Stromal cell of bone marrow (primary cell): ENCODE results near the gene MAPK4.

Source experiments
- DNase-seq: peaks from one replicate; pipeline ENCODE4 v3.0.0-alpha.2; 2012; ENCODE audit warnings: low read depth

The MAPK4 gene

DNA sequence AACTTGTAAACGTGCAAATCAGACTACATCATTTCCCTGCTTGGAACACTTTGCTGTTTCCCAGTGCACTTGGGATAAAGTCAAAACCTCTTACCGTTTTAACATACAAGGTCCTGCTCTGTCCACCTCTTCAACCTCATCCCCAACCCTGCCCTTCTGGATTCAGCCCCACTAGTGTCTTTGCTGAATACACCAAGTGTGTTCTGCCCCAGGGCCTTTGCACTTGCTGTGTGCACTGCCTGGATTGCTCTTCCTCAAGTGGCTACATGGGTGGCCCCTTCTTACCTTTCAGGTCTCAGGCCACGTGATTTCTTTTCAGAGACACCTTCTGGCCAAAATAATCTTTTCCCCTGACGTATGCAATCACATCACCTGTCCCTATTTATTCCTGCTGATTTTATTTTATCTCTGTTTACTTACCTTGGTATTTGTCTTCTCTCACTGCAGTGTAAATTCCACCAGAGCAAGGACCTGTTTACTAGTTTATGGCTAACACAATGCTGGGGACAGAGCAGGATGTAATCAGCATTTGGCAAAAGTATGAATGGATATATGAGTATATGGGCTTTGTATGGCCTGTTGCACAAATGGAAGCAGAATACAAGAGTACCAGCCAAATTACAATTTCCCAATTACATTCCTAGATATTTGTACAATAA is 63.9 kb downstream of the MAPK4 start:
- DNase-seq, result no peak

DNA sequence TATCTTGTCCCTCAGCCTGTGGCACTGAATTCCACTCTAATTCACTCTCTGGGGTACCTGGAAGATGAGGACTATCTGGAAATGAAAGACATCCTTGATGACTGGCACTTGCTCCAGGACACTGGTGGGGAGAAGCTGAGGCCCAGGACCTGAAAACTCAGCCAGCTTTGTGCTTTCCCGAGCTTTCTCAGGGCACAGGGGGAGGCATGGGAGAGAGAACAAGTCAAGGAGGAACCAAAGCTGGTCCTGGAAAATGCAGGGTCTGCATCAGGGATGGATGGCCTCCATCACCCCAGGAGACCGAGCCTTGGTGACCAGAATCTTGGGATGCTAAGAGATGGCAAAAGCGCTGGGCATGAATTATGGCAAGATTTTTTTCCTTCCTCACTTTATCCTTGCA is 65.1 kb downstream of the MAPK4 start:
- no peak for DNase-seq

DNA sequence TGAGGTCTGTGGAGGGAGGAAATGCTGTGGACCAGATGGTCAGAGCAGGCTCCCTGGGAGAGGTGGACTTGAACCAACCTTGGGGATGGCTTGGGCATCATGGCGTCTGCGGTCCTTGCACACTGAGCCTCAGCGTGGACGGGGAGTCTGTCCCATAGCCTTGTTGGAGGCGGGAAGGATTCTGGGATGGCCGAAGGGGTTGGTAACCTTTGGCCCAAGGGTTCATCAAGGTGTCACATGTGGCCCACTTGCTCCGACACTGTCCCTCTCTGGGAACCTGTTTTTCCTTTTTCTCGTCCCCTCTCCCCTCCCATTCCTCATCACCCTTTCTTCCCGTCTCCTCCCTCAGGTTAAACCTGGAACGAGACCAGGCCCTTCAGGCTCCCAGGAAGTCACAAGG is 66.4 kb downstream of the MAPK4 start:
- DNase-seq, result no peak

DNA sequence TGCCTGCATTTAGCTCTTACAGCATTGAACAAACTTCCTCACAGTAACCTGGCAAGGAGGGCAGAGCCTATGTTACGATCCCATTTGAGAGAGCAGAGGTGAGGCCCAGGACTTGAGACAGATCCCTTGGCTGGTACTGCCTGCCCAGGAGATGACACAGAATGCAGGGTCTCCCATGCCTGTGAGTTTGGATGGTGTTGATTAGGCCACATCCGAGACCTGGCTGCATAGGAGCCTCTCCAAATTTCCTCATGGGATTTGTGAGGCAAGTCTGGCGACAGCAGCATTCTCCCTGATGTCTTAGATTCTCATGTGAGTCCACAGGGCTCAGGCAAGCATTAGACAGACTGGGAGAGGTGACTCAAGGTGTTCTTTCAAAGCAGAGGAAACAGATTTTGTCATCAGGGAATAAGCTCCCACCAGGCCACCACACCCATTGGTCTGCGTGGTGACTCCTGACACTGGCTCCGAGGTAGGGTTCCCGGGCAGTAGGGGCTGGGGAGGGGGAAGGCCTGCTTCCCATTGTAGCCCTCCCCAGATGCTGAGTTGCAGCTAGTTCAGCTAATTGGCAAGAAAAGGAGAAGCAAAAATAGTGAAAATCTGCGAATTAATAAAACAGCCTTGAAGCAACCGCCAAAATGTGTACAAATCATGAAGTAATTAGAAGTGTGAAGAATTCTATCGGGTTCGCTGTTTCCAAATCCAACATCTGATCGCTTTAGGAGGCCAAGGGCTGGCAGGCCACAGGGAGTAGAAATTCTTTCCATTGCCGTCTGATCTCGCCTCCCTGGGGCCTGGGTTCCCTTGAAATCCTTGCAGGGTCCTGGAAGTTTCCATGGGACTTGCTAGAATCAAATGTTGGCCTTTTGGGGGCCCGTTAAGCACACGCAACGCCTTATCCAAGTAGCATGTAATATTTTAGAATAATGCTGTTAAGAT is 68.0 kb downstream of the MAPK4 start:
- DNase-seq, result no peak

DNA sequence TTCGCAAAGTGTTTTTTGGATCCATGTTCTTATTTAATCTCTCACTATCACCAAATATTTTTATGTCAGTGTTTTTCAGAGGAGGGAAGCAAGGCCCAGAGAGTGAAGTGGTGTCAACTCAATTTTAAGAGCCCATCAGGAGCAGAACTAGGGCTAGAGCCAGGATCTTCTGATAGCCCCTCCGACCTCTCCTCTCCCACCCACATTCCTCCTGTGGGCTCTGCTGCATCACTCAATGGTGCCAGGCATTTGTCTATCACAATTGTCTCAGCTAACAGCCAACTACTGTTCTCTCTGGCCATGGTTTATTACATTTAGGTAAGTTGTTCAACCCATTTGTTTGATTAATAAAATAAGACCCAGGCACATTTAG is 68.6 kb downstream of the MAPK4 start:
- DNase-seq, result no peak

DNA sequence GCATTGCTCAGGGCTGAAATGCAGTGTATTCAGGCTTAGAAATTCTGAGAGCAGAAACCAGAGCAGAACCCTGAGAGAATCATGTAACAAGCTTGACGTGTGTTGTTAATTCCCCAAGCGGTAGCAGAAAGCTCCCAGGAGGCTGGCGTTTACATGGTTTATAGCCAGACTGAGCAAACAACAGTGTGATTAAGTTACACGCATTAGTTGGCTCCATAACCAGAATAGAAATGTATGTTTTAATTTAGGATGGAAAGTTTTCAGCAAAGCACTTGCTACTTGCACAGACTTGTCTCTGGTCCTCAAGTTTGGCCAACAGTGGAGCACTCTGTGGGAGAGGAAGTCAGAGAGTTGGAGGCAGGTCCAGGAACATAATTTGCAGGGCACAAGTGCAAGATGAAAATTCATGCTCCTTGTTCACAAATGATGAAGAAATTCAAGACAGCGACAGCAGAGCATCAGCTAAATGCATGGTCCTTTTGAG is 69.3 kb downstream of the MAPK4 start:
- no peak for DNase-seq

DNA sequence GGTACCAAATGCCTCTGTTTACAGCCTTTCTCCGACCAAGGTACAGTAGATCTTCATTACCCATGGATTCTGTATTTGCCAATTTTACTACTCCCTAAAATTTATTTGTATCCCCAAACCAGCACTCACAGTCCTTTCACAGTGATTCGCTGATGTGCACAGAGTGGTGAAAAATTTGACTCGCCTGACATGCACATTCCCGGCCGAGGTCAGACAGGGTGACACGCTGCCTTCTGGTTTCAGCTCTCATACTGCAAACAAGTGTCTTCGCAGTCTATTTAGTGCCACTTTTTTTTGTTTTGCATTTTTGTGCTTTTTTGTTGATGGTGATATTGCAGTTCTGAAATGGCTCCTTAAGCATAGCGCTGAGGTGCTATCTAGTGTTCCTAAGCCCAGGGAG is 71.0 kb downstream of the MAPK4 start:
- no peak for DNase-seq

DNA sequence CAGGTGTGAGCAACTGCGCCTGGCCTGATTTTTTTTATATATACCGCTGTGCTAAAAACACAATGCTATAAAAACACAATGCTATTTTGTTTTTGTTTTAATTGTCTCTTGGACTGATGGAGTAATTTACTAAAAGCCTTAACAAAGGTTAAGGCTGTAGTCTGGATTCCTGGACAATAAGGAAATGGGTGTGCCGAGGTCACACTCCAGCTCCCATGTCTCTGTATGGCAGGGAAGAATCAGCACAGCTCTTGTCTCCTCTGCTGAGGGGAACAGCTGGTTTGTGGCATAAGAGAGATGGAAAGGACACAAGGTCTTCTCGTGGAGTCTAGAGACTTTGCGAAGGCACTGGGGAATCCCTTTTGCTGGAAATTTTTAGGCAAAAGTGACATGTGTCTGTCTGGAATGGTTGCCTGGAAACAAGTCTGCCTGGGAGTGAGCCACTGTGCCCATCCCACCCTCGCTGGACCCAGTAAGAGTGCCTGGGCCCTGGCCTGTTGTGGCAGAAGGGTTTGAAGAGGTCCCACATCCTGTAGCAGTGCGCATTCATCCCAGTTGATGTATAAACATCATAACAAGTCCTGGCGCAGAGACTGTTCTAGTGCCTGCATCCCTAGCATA is 73.1 kb downstream of the MAPK4 start:
- DNase-seq, result no peak

DNA sequence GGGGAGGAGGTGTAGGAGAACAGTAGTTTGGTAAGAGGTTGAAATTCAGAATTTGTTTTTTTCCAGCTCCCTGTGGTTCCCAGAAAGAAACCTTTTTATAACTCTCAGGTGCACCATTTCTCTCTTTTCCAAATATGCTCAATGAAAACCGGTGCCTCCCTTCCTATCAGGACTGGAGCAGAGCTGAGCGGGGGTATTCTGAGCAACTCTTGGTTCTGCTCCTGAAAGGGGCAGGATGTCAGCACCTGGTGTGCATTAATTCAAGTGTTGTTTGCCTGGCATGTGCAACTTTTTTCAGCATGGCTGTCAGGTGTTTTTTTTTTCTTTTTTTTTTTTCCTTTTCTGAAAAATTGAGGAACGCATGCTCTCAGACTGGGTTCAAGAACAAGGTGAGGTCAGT is 74.1 kb downstream of the MAPK4 start:
- no peak for DNase-seq

DNA sequence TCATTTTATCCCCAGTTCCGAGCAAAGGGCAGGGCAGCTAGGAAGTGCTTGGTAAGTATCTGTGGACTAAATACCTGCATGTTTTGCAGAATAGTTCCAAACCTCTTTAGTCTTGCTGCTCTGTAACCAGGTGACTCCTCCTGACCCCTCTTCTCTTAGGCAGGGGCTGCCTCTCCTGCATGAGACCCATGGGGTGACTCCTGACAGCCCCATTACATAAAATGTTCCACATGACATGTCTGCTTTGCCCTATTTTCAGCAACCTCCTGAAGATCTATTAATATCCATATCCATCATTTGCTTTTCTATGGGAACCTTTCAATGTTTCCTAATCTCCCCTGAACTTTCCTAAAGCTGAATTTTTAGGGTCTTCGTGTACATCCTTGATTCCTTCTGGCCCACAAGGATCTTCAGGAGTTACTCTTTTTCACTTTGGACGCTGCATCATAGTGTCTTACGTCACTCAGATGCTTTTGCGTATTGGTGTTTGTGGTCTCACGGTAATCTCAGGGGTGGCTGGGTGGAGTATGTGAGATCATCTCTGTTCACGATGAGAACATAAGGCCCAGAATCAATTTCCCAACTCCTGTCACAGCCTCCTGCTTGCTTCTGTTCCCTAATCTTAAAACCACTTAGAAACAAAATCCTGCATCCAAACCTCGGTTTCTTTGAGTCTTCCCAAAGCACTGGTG is 76.6 kb downstream of the MAPK4 start:
- no peak for DNase-seq

DNA sequence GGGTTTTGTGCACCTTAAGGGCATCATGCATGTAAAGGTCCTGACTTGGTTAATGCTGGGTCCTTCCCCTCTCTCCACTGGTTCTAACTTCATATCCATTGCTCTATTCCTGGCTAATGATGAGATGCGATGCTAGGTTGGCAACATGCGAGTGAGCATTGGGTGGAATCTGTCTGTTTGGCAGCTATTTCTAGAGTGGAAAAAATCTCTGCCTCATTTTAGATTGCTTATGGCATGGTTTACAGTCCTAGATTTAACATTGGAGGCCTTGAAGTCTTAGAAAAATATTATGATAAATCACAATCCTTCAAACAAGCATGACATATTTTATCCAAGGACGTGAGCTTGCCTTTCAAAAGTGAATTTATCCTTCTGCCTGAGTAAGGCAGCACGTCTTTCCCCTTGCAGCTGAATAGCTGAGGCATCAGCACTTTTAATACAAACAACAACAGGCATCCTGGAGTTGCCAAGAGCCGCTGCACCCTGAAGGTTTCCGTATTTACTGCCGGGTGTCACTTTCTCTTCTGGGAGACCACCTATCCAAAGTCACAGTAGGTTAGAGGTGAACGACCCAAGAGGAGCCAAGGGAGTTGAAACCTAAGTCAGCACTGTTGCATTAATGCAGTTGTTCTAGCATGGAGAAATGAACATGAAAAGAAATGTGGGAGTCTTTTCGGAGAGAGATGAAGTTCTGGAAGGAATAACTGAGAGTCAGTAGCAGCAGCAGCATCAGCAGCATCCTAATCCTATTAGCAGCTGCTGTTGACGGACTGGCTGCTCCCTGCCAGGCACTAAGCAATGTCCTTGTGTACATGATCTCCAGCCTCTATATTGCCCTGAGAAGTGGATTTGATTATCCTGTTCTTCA is 78.4 kb downstream of the MAPK4 start:
- DNase-seq, result no peak

DNA sequence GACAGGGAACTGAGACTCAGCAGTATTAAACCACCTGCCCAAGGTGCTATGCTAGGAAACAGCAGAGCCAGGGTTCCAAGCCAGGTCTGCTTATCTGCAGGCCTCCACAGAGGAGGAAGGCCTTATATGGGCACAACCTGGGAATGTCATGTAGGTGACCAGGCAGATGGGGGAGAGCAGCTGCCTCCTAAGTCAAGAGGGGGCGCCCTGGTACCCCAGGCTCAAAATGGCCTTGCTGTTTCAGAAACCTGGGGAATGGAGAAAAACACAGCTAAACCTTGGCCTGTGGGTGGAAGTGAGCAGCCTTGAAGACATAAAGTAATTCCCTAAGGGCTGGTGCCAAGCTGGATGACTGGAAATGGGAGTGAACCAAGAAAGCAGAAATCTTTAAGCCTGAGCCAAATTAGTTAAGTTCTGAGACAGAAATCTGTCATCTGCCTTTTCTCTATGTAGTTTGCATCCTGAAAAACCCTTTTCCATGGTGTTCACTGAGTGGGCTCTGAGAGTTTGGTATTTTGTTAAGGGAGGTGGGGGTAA is 79.1 kb downstream of the MAPK4 start:
- no peak for DNase-seq

DNA sequence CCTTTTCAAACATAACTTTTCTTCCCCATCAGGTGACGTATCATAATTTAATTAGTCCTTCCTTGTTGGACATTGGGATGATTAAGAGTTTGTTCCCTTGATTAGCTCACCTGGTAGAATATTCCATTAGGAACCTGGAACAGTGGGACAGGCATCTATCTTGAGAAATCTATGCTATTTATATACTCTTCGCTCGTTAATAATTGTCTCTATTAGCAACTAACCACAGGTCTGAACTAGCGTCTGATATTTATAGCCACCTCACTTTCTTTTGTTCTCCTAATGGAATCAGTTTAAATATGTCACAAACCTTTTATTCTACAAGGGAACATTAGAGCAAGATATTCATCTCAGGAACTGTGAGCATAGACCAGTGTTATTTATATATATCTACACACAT is 79.8 kb downstream of the MAPK4 start:
- DNase-seq, result no peak

DNA sequence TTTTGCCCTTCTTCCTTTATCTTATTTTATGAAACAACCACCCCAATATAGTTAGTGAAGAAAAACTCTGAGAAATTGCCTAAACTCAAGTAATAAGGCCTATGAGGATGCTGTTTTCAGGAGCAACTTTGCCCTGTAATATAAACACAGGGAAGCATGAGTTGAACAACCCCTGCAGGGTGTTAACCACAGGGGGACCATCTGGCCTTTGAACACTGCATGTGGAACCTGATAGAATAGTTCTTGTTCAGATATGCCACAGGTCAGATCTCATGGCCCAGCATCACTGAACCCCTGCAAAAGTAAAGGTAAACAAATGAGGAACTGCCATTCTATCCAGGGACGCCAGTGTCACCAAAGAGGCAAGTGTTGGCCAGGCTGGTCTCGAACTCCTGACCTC is 82.6 kb downstream of the MAPK4 start:
- DNase-seq, result no peak

DNA sequence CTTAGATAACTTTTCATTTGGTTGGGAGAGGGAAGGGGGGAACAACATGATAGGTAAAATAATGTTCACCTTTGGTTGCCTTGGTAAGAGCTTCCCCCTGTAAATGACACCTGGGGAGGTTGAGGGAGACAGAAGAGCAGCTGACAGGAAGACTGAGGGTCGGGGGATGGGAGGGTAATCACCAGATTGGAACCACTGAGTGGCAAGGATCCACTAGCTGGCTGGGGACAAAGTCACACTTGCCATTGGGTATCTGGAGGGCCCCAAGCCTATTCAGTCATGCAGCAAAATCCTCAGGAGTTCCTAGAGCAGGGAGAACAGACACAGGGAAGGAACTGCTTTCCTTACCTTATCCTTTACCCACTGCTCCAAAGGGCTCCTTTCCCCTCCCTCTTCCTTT is 84.3 kb downstream of the MAPK4 start:
- DNase-seq, result no peak

DNA sequence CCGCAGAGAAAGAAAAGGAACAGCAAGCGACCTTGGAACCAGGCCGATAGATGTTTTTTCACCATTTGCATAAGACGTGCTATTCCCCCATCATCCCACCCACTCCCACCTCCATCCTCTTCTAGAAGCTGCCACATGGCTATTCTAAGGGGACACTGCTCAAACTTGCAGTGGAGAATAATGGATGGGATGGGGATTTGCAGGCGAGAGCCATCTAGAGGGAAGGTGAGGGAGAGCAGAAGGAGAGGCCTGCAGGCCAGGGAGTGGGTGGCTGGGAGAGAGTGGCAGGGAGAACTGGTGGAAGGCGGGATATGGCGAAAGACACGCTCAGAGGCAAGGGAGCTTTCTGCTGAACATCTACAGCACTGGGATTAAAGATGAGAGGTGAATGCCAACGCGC is 84.9 kb downstream of the MAPK4 start:
- DNase-seq, result no peak

DNA sequence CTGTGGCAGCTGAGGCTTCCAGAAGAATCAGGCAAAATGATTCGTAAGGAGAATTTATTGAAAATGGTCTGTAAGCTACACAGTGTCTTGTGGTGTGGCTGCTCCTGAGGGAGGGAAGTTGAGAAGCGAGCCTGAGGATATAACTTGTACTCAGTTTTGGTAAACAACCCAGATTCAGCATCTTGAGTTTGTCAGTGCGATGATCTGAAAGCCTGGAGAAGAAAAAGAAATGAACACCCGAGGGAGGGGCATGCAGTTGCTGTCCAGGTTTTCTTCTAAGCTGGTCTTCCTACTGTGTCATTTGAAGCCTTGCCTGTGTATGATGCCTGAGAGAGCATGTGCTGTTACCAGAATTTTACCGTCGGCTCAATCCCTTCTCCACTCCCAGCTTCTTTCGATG is 87.3 kb downstream of the MAPK4 start:
- DNase-seq, result no peak

DNA sequence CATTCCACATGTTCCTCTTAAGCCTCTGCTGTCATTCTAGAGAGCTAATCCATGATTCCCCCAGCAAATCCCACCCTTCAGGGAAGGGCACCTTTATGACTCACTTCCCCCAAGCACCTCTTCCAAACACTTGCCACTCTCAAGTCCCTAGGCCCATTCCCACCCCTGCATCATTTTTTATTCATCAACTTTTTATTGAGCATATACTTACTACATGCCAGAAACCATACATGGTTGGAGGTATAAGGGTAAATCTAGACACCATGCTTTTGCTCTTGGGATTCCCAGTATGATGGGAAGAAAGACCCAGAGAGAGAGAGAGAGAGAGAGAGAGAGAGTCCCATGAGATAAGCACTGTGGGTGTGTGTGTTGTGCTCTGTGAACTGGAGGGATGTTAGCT is 87.9 kb downstream of the MAPK4 start:
- no peak for DNase-seq

DNA sequence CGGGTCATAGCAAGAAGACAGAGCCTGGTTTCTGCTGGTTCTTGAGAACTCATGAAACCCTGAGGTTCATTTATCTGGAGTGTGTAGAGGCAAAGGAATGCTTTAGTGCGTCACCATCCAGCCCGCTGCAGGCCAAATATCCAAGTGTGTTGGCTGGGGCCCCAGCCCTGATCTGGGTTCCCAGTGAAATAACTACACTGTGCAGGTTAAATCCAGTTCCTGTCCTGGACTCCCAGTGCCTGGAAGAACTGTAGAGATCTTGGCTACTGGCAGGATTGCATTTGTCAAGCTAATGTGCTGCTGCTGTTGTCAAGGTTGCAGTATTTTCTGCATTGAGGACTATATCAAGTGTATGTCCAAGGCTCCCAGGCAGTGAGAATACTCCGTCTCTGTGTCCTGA is 89.9 kb downstream of the MAPK4 start:
- no peak for DNase-seq

DNA sequence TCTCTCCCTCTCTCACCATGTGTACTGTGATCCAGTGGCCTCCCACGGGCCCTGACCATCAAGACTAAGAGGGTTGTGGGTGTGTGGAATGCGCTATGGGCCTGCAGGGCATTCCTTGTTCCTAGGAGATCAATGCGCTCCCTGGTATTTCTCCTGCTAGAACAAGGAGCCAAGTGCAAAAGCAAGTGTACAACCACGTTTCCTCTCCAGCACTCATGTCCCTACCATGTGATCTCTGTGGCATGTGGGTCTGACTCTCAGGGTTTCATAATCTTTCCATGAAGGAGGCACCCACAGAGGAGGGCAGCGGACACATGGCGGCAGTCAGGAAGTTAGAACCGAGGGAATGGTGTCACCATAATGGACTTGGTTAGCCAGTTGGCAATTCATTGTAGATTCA is 91.4 kb downstream of the MAPK4 start:
- DNase-seq, result no peak

DNA sequence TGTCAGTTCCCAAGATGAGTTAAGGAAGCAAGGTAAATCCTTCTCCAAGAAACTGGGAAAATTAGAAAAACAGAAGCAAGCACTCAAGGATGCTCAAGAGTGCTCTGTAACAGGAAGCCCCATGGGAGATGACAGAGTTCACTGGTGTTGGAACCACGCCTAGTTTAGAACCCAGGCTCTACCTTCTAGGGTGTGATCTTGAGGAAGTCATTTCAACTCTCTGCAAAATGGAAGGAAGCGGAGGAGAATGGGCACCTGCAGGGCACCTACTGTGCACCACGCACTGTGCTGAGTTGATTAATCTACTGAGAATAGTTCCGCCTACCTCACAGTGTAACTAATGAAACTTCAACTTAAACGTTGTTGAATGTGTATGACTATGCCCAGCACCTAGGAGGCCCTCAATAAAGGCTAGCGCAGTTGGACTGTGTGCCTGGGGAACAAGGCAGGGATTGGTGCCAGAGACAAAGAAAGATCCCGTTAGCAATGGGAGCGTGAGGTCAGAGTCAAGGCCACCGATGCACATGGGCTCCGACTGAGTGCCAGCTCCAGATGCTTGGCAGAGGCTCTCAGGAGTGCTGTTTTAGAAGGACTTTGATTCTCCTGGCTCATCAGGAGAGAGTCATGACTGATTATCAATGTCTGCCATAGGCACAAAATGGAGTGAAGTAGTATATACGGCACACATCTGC is 93.7 kb downstream of the MAPK4 start:
- no peak for DNase-seq
